Stimulated activated CD8-positive, alpha-beta memory T cell treated with anti-CD3 and anti-CD28 coated beads, Interleukin-2, amount 100 ng/mL, for 1 hour (primary cell): ENCODE data around the gene KRTAP10-7.
"Not testable (repeated sequence)": the region's sequence is repeated elsewhere in the genome, so short reads cannot be mapped to it uniquely, and the experiment has no call there.

ENCODE experiments used
- DNase-seq, 2 donors: peaks; one replicate each; pipeline ENCODE4 v3.0.0-alpha.2; 2020; ENCODE audit warnings: low read depth in 2 of 2

KRTAP10-7 gene

GRCh38 chr21:44590897-44591800 is 9.2 kb upstream of the KRTAP10-7 start:
- not testable (repeated sequence) for DNase-seq

- not testable (repeated sequence) for DNase-seq
Measured at GRCh38 chr21:44591801-44592130, 8.6 kb upstream of the KRTAP10-7 start.

GRCh38 chr21:44592446-44593311 is 7.7 kb upstream of the KRTAP10-7 start, which contains the start of gene KRTAP10-6:
Gene KRTAP10-6 (minus strand): TSS chr21:44592505. CDS start chr21:44592484, 21 bp downstream.
- DNase-seq: no peak

- no peak for DNase-seq
Measured at GRCh38 chr21:44593598-44594405, 6.6 kb upstream of the KRTAP10-7 start.

GRCh38 chr21:44594406-44594916 is 5.9 kb upstream of the KRTAP10-7 start:
- no peak for DNase-seq

- DNase-seq: no peak
Measured at GRCh38 chr21:44595524-44595923, 4.9 kb upstream of the KRTAP10-7 start.

GRCh38 chr21:44596068-44596725 is 4.2 kb upstream of the KRTAP10-7 start:
- no peak for DNase-seq

GRCh38 chr21:44598061-44598460 is 2.3 kb upstream of the KRTAP10-7 start:
- no peak for DNase-seq

- no peak for DNase-seq
Measured at GRCh38 chr21:44599264-44600029, 950 bp upstream of the KRTAP10-7 start.

- DNase-seq: not testable (repeated sequence)
Measured at GRCh38 chr21:44601091-44601490, 694 bp downstream of the KRTAP10-7 start.

GRCh38 chr21:44601596-44602462 is 1.4 kb downstream of the KRTAP10-7 start:
- DNase-seq: no peak

GRCh38 chr21:44602463-44602850 is 2.1 kb downstream of the KRTAP10-7 start:
- no peak for DNase-seq

- no peak for DNase-seq
Measured at GRCh38 chr21:44603109-44603875, 2.9 kb downstream of the KRTAP10-7 start.

- no peak for DNase-seq
Measured at GRCh38 chr21:44603911-44604310, 3.5 kb downstream of the KRTAP10-7 start.

GRCh38 chr21:44606495-44606894 is 6.1 kb downstream of the KRTAP10-7 start:
- no peak for DNase-seq

GRCh38 chr21:44609193-44609592 is 8.8 kb downstream of the KRTAP10-7 start:
- no peak for DNase-seq

- DNase-seq: not testable (repeated sequence)
Measured at GRCh38 chr21:44610157-44610843, 9.9 kb downstream of the KRTAP10-7 start.

GRCh38 chr21:44611551-44611950 is 11.2 kb downstream of the KRTAP10-7 start:
- DNase-seq: no peak
